GM12878 (cell line): Measurements from ENCODE around the gene IL19. TPM values are rescaled to one million over a fixed set of nuclear protein-coding genes. Genes with fewer than 3 reads are reported as not detected.

Experiments used
- ATAC-seq: fragments of 200-7000 bp; cut with Tn5 transposase; 3 replicates; pipeline ENCODE4 v1.9.1; 2020; ENCODE audit warnings: mild to moderate bottlenecking, moderate library complexity
- BruUV-seq: library from RNA; stranded (reverse); fragments of 400-500 nt; replicated peaks from 2 replicates; lab custom pipeline; 2021; lab: Mats Ljungman, UMichigan
- CTCF ChIA-PET: fragments of 300-600 bp; sonication (Branson Sonifier 250); formaldehyde crosslinking; extraction: SDS; loops from one replicate; lab custom pipeline; 2021; ENCODE audit warnings: inconsistent platforms; lab: Yijun Ruan, JAX
- POLR2A ChIA-PET: fragments of 350-600 bp; formaldehyde crosslinking; extraction: SDS; loops from one replicate; lab custom pipeline; 2021; ENCODE audit warnings: inconsistent platforms; lab: Charles Lee
- RAD21 ChIA-PET: fragments of 300-600 bp; sonication (Branson Sonifier 250); formaldehyde crosslinking; loops from one replicate; lab custom pipeline; 2023; ENCODE audit warnings: antibody characterized with exemption; ENCODE audit not compliant: unreplicated experiment; lab: Charles Lee
- SMC1A ChIA-PET: fragments of 300-600 bp; sonication (Branson Sonifier 250); formaldehyde crosslinking; loops from one replicate; lab custom pipeline; 2023; ENCODE audit not compliant: unreplicated experiment, uncharacterized antibody; lab: Charles Lee
- DNase-seq: peaks from one replicate; pipeline ENCODE4 v3.0.0-alpha.2; 2011; ENCODE audit warnings: low read depth, low spot score
- FAIRE-seq: peaks from 3 replicates; lab custom pipeline; 2011; peaks lifted over from hg19 to GRCh38; lab: Jason Lieb, UNC
- H2AFZ ChIP-seq: 2 replicates; pipeline ENCODE4 v1.6.0; 2011; ENCODE audit warnings: low read depth, low read length, control low read depth; ENCODE audit not compliant: control insufficient read depth
- H3K27ac ChIP-seq: 2 replicates; pipeline ENCODE4 v1.5.1; 2011; ENCODE audit warnings: control low read depth; ENCODE audit not compliant: control insufficient read depth, insufficient read depth
- H3K27me3 ChIP-seq, 2 experiments: replicated peaks in 1 of 2; 2 replicates each; pipeline versions ENCODE4 v1.6.0 to v1.6.1; 2011; ENCODE audit warnings: low read length in 1 of 2; ENCODE audit not compliant: control insufficient read depth in 2 of 2, insufficient read depth in 2 of 2
- H3K36me3 ChIP-seq, 2 experiments: 2 replicates each; pipeline ENCODE4 v1.5.1; 2011; ENCODE audit warnings: low read length in 1 of 2; ENCODE audit not compliant: control insufficient read depth in 2 of 2, insufficient read depth in 2 of 2
- H3K4me1 ChIP-seq: 2 replicates; pipeline ENCODE4 v1.6.1; 2011; ENCODE audit warnings: mild to moderate bottlenecking, low read length, moderate library complexity, mixed read lengths; ENCODE audit not compliant: control insufficient read depth, insufficient read depth
- H3K4me2 ChIP-seq: 2 replicates; pipeline ENCODE4 v1.6.0; 2011; ENCODE audit warnings: control low read depth; ENCODE audit not compliant: control insufficient read depth, insufficient read depth
- H3K4me3 ChIP-seq: fragments of 200-600 bp; sonication (generic); 2 replicates; pipeline ENCODE4 v1.5.1; 2016
- H3K79me2 ChIP-seq: 2 replicates; pipeline ENCODE4 v1.6.0; 2011; ENCODE audit warnings: low read length; ENCODE audit not compliant: control insufficient read depth, insufficient read depth
- H3K9ac ChIP-seq: 2 replicates; pipeline ENCODE4 v1.8.0; 2011; ENCODE audit warnings: low read length, control low read depth, mixed read lengths; ENCODE audit not compliant: control insufficient read depth, insufficient read depth
- H3K9me3 ChIP-seq: replicated peaks from 3 replicates; pipeline ENCODE4 v1.5.1; 2011; ENCODE audit warnings: mild to moderate bottlenecking, low read length; ENCODE audit not compliant: control insufficient read depth, insufficient read depth
- H4K20me1 ChIP-seq: 2 replicates; pipeline ENCODE4 v1.6.0; 2011; ENCODE audit not compliant: control insufficient read depth, insufficient read depth
- BACH1 ChIP-seq: fragments of 450-650 bp; IDR thresholded peaks from 2 replicates; pipeline ENCODE4 v1.6.1; 2017; ENCODE audit warnings: mild to moderate bottlenecking, borderline replicate concordance
- BRCA1 ChIP-seq: IDR thresholded peaks from 2 replicates; pipeline ENCODE4 v1.6.1; 2011; ENCODE audit warnings: low read depth, low read length, improper control_type of control experiment
- CEBPB ChIP-seq, 2 experiments: fragments of 150-350 bp in 1 of 2; IDR thresholded peaks; 2 replicates each; pipeline ENCODE4 v1.6.1; 2012 to 2014; ENCODE audit warnings: low read depth in 2 of 2, low read length in 2 of 2, borderline replicate concordance in 1 of 2, inconsistent platforms in 1 of 2
- JUNB ChIP-seq: IDR thresholded peaks from 2 replicates; pipeline ENCODE4 v1.6.1; 2016; ENCODE audit warnings: antibody characterized with exemption, mild to moderate bottlenecking
- KAT2A ChIP-seq: conservative IDR thresholded peaks from 2 replicates; pipeline ENCODE4 v1.6.1; 2011; ENCODE audit warnings: low read depth, low read length; ENCODE audit not compliant: control insufficient read depth
- KLF5 ChIP-seq: fragments of 450-650 bp; IDR thresholded peaks from 2 replicates; pipeline ENCODE4 v1.6.1; 2014; ENCODE audit warnings: mild to moderate bottlenecking; ENCODE audit not compliant: partially characterized antibody
- MYC ChIP-seq: IDR thresholded peaks from 2 replicates; pipeline ENCODE4 v1.6.1; 2011; ENCODE audit warnings: mild to moderate bottlenecking, low read length, moderate library complexity, inconsistent platforms; ENCODE audit not compliant: insufficient read depth, insufficient replicate concordance, insufficient read length, severe bottlenecking
- NFXL1 ChIP-seq: fragments of 450-650 bp; IDR thresholded peaks from 2 replicates; pipeline ENCODE4 v1.6.1; 2017; ENCODE audit warnings: antibody characterized with exemption, mild to moderate bottlenecking, borderline replicate concordance
- NR2C1 ChIP-seq: fragments of 450-650 bp; IDR thresholded peaks from 2 replicates; pipeline ENCODE4 v1.6.1; 2017; ENCODE audit warnings: antibody characterized with exemption, mild to moderate bottlenecking, moderate library complexity
- PML ChIP-seq: IDR thresholded peaks from 2 replicates; pipeline ENCODE4 v1.6.1; 2012; ENCODE audit warnings: low read length, inconsistent platforms
- RAD51 ChIP-seq: fragments of 450-650 bp; IDR thresholded peaks from 2 replicates; pipeline ENCODE4 v1.6.1; 2016; ENCODE audit warnings: moderate library complexity, mild to moderate bottlenecking, inconsistent platforms
- RELA ChIP-seq: fragments of 450-650 bp; IDR thresholded peaks from 2 replicates; pipeline ENCODE4 v1.8.0; 2014; ENCODE audit warnings: borderline replicate concordance; ENCODE audit not compliant: partially characterized antibody
- SIN3A ChIP-seq: IDR thresholded peaks from 2 replicates; pipeline ENCODE4 v1.6.1; 2012; ENCODE audit warnings: low read depth, low read length, improper control_type of control experiment
- SP1 ChIP-seq: IDR thresholded peaks from one replicate; pipeline ENCODE4 v1.6.1; 2011; ENCODE audit warnings: low read depth, low read length
- SUZ12 ChIP-seq: fragments of 200-600 bp; sonication (generic); IDR thresholded peaks from one replicate; pipeline ENCODE4 v1.6.1; 2018; ENCODE audit warnings: antibody characterized with exemption, mild to moderate bottlenecking; ENCODE audit not compliant: unreplicated experiment
- TAF1 ChIP-seq: IDR thresholded peaks from 2 replicates; pipeline ENCODE4 v1.6.1; 2011; ENCODE audit warnings: mild to moderate bottlenecking, low read depth, low read length, borderline replicate concordance
- TCF7 ChIP-seq: IDR thresholded peaks from 2 replicates; pipeline ENCODE4 v1.6.1; 2014; ENCODE audit warnings: antibody characterized with exemption, borderline replicate concordance
- USF2 ChIP-seq: IDR thresholded peaks from 2 replicates; pipeline ENCODE4 v1.6.1; 2011; ENCODE audit warnings: low read depth, low read length, improper control_type of control experiment, borderline replicate concordance
- ZBTB40 ChIP-seq: fragments of 450-650 bp; IDR thresholded peaks from 2 replicates; pipeline ENCODE4 v1.6.1; 2016; ENCODE audit warnings: mild to moderate bottlenecking, moderate library complexity, borderline replicate concordance
- ZNF622 ChIP-seq: fragments of 450-650 bp; IDR thresholded peaks from 2 replicates; pipeline ENCODE4 v1.6.1; 2017; ENCODE audit warnings: mild to moderate bottlenecking, inconsistent platforms
- WGBS: methylation state at CpG from one replicate; pipeline ENCODE4 v1.1.6; 2016; ENCODE audit warnings: low lambda C conversion rate; ENCODE audit not compliant: insufficient replicate concordance, insufficient coverage; ENCODE audit errors: missing lambda C conversion rate; 5-methylcytosine and 5-hydroxymethylcytosine counted together
- in situ Hi-C: fragments of 300-500 bp; cut with MboI; formaldehyde crosslinking; loops from 9 replicates; pipeline ENCODE4 v1.14.3; 2018; ENCODE audit warnings: mixed read lengths
- intact Hi-C: fragments of 100-400 bp; cut with micrococcal nuclease; formaldehyde crosslinking; loops from one replicate; pipeline ENCODE4 v1.14.2; 2022; ENCODE audit not compliant: unreplicated experiment
- polyA plus RNA-seq, 11 experiments: library from polyadenylated mRNA; depleted of rRNA in 4 of 11; unstranded in 6 of 11; stranded (reverse) in 5 of 11; fragments of >200 nt; fragmentation: Nextera tagmentation in 4 of 11; fragmentation: Illumina TruSeq in 1 of 11; extraction: Ambion mirVana in 4 of 11; extraction: Trizol in 1 of 11; gene quantifications; 1 replicate in 1 of 11; 2 replicates in 10 of 11; pipeline versions ENCODE4 v1.2.1 to v1.2.3, GENCODE V29; 2011 to 2016; ENCODE audit warnings: inconsistent platforms in 2 of 11, missing spikeins in 2 of 11, low read depth in 1 of 11
- total RNA-seq, 4 experiments: library from RNA; depleted of rRNA in 3 of 4; stranded (reverse); fragments of >200 nt in 3 of 4; fragmentation: Illumina TruSeq in 1 of 4; extraction: Trizol in 1 of 4; gene quantifications; 2 replicates each; pipeline versions ENCODE4 v1.2.1 to v1.2.3, GENCODE V29; 2013 to 2021

The IL19 gene
- total and polyA plus RNA-seq, 10 of the 15 experiments (the other 5 are each of a cell fraction or from before 2014, with no cell fraction given) = 0.10 to 0.73 (median 0.28) TPM; not detected in 6

GRCh38 chr1:206766251-206766856 lies 4.2 kb upstream of the IL19 start:
- Histone ChIP-seq H4K20me1 (no peaks in the 10 kb centered on the region), H3K4me3 (no peak overlapping the region), H3K27ac (peak overlapping the region; percentile 28), H3K9ac (peak overlapping the region; percentile 7; the same call in 1 of the 2 replicates), H3K79me2 (peaks cover 13% of the 10 kb centered on the region), H3K4me1 (peaks cover 48% of the 10 kb centered on the region), H2AFZ (no peak overlapping the region; the same call in none of the 2 replicates), H3K4me2 (peak overlapping the region; percentile 61), H3K36me3 (no peaks in the 10 kb centered on the region), H3K27me3 (no peaks in the 10 kb centered on the region), H3K9me3 (peaks cover 5% of the 10 kb centered on the region; the same call in 1 of the 3 replicates)
- RAD21 ChIA-PET = interaction anchor here (0.6 to 13.8 kb wide), 17 partner anchors 10 to 1262 kb away, joined by 3 to 363 read pairs (median 5); partner anchors contain the start of gene CDK18
- FAIRE-seq (no peak), ATAC-seq (peak; percentile 72), DNase-seq (peak; percentile 82)
- CTCF ChIA-PET = interaction anchor here (0.7 to 15.0 kb wide), 14 partner anchors 10 to 216 kb away, joined by 3 to 299 read pairs (median 10); no protein-coding TSS in a partner anchor
- intact Hi-C loops = loop anchor here (1.0 kb wide), 1 partner anchor 27 kb away; no protein-coding TSS in a partner anchor
- no TSS peak for BruUV-seq
- POLR2A ChIA-PET = interaction anchor here (0.5 to 14.8 kb wide), 15 partner anchors 8 to 158 kb away, joined by 3 to 283 read pairs (median 4); no protein-coding TSS in a partner anchor
- WGBS = 0% methylated on average over 8 of the region's 8 CpGs
- in situ Hi-C loops = no loop called here
- SMC1A ChIA-PET = interaction anchor here (0.9 to 16.0 kb wide), 19 partner anchors 10 to 216 kb away, joined by 3 to 410 read pairs (median 9); partner anchors contain the start of genes DYRK3 and FCMR
- TF ChIP-seq CEBPB (IDR thresholded peaks at IDR 0.05; ENCODE audit: borderline replicate concordance in 1 of 2, low read depth in 2 of 2, low read length in 2 of 2) = no peak
- no peak for TF ChIP-seq KAT2A
- no peak for TF ChIP-seq NR2C1
- TF ChIP-seq BACH1 = peak; percentile 58; the same call in 1 of the 2 replicates
- no peak for TF ChIP-seq BRCA1
- peak; percentile 68 for TF ChIP-seq JUNB
- no peak for TF ChIP-seq SUZ12
- no peak for TF ChIP-seq NFXL1
- no peak for TF ChIP-seq ZNF622
- TF ChIP-seq SIN3A = no peak
- no peak for TF ChIP-seq MYC
- TF ChIP-seq TCF7 = peak; percentile 96
- TF ChIP-seq TAF1 = no peak
- no peak for TF ChIP-seq KLF5
- TF ChIP-seq PML = no peak
- TF ChIP-seq RELA = peak; percentile 24
- TF ChIP-seq SP1 = no peak
- TF ChIP-seq USF2 = no peak; the same call in 1 of the 2 replicates
- no peak for TF ChIP-seq ZBTB40
- TF ChIP-seq RAD51 = peak; percentile 72
